ENCODE measurements around the gene KANK2. TPM values are rescaled to one million over a fixed set of nuclear protein-coding genes. Genes with fewer than 3 reads are reported as not detected.

KANK2 gene
- total and polyA plus RNA-seq, 2 of the 4 experiments (the other 2 are of a cell fraction), result 104 to 176 TPM

DNA sequence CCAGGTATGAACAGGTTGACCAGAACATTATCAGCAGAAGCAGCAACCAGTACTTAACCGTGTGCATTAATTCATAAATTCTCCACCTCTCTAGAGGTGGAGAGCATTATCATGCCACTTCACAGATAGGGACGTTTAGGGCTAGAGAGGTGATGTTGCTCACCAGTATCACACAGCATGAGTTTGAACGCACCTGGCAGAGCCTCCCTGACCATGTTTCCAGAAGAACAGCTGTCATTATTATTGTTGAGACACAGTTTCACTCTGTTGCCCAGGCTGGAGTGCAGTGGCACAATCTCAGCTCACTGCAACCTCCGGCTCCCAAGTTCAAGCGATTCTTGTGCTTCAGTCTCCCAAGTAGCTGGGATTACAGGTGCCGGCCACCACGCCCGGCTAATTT, 6.8 kb downstream of the KANK2 start:
- POLR2A ChIA-PET (ENCODE audit: unreplicated experiment), result no interaction called here
- no peak overlapping the region for H3K23ac ChIP-seq (ENCODE audit: low read depth, low read length)
- H3K27ac ChIP-seq (ENCODE audit: insufficient read depth, low read length), result peak overlapping the region; percentile 23; the same call in 1 of the 2 replicates
- ATAC-seq (ENCODE audit: low read depth), result no peak
- no peak overlapping the region for H3K9ac ChIP-seq (ENCODE audit: low read depth, low read length)
- H2BK120ac ChIP-seq (ENCODE audit: low read depth, low read length), result no peak overlapping the region
- CTCF ChIA-PET, result interaction anchor here (0.6 kb wide), 1 partner anchor 30 kb away, joined by 3 read pairs; no protein-coding TSS in a partner anchor
- H3K4me1 ChIP-seq (ENCODE audit: control insufficient read depth, insufficient read depth, low read length), result peaks cover 17% of the 10 kb centered on the region
- no peak overlapping the region for H2BK5ac ChIP-seq (ENCODE audit: low read depth, low read length, poor library complexity, severe bottlenecking)
- peak overlapping the region in 1 of 2 experiments; percentile 30; a peak in 2 of 4 replicates for H4K8ac ChIP-seq (ENCODE audit: low read depth in 2 of 2, low read length in 2 of 2)
- no peak for TF ChIP-seq RFX5 (IDR thresholded peaks at IDR 0.05; ENCODE audit: low read depth, low read length)
- TF ChIP-seq, protein P1, sequence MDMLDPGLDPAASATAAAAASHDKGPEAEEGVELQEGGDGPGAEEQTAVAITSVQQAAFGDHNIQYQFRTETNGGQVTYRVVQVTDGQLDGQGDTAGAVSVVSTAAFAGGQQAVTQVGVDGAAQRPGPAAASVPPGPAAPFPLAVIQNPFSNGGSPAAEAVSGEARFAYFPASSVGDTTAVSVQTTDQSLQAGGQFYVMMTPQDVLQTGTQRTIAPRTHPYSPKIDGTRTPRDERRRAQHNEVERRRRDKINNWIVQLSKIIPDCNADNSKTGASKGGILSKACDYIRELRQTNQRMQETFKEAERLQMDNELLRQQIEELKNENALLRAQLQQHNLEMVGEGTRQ (IDR thresholded peaks at IDR 0.05; ENCODE audit: low read depth, low read length), result no peak
- TF ChIP-seq, protein P2, sequence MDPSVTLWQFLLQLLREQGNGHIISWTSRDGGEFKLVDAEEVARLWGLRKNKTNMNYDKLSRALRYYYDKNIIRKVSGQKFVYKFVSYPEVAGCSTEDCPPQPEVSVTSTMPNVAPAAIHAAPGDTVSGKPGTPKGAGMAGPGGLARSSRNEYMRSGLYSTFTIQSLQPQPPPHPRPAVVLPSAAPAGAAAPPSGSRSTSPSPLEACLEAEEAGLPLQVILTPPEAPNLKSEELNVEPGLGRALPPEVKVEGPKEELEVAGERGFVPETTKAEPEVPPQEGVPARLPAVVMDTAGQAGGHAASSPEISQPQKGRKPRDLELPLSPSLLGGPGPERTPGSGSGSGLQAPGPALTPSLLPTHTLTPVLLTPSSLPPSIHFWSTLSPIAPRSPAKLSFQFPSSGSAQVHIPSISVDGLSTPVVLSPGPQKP (IDR thresholded peaks at IDR 0.05; ENCODE audit: borderline replicate concordance, low read depth, low read length), result no peak
- TF ChIP-seq SMC3 (IDR thresholded peaks at IDR 0.05; ENCODE audit: low read depth, low read length), result no peak
- no peak for TF ChIP-seq POLR2A (IDR thresholded peaks at IDR 0.05; ENCODE audit: low read depth, low read length)
- TF ChIP-seq MAFK (IDR thresholded peaks at IDR 0.05; ENCODE audit: low read depth, low read length), result no peak
- no peak for TF ChIP-seq RCOR1 (IDR thresholded peaks at IDR 0.05; ENCODE audit: insufficient replicate concordance, low read length)
- peaks cover 2% of the 10 kb centered on the region for H3K9me1 ChIP-seq (ENCODE audit: insufficient read depth, low read length)
- dilution Hi-C loops (cut with HindIII; ENCODE audit: low sequenced_read_pairs, unreplicated experiment), result no loop called here
- BruUV-seq (replicated peaks), result no TSS peak
- in situ Hi-C loops (cut with MboI; ENCODE audit: low sequenced_read_pairs), result no loop called here
- no peak overlapping the region for H2BK15ac ChIP-seq (ENCODE audit: low read depth, low read length)
- H3K36me3 ChIP-seq (ENCODE audit: control insufficient read depth, insufficient read depth, low read length), result peaks cover 72% of the 10 kb centered on the region
- H3K9me3 ChIP-seq (ENCODE audit: control insufficient read depth, insufficient read depth, low read length), result no peaks in the 10 kb centered on the region
- no peak overlapping the region for H3K4me2 ChIP-seq (ENCODE audit: low read depth, low read length)
- no peak overlapping the region for H4K91ac ChIP-seq (ENCODE audit: insufficient read depth, low read depth, low read length)
- H3K4me3 ChIP-seq (ENCODE audit: insufficient read depth, low read depth, low read length), result no peak overlapping the region
- DNase-seq, result no peak
- H2AK9ac ChIP-seq (replicated peaks; ENCODE audit: low read depth, low read length, poor library complexity), result peak overlapping the region; percentile 17
- no peak overlapping the region for H3K56ac ChIP-seq (ENCODE audit: extremely low read depth, insufficient read depth, low read length)
- no peak overlapping the region for H2BK20ac ChIP-seq (ENCODE audit: low read depth, low read length)
- 0 out of 2 replicates have a peak overlapping the region, but pooled peaks have one; percentile 41 for H3K14ac ChIP-seq (replicated peaks; ENCODE audit: low read depth, low read length)
- no peaks in the 10 kb centered on the region for H3K27me3 ChIP-seq (ENCODE audit: control insufficient read depth, insufficient read depth, low read length)
- H2AK5ac ChIP-seq (ENCODE audit: low read depth, low read length), result peak overlapping the region; percentile 79
- H4K5ac ChIP-seq (ENCODE audit: low read depth, low read length), result no peak overlapping the region
- intact Hi-C loops (cut with micrococcal nuclease), result no loop called here
- peaks cover 36% of the 10 kb centered on the region for H4K20me1 ChIP-seq (ENCODE audit: insufficient read depth, low read length)
- peaks cover 43 to 82% of the 10 kb centered on the region in 2 experiments for H3K79me1 ChIP-seq (ENCODE audit: low read depth in 1 of 2, low read length in 2 of 2)
- 83% methylated on average over 1 of the region's 8 CpGs; no CpG with 5 or more reads in 1 of the 2 experiments for WGBS, 2 experiments (ENCODE audit: extremely low coverage in 2 of 2, insufficient read length in 1 of 2)
- H3K18ac ChIP-seq (ENCODE audit: low read depth, low read length), result no peak overlapping the region
- H2AFZ ChIP-seq (replicated peaks; ENCODE audit: low read length, poor library complexity), result no peak overlapping the region
- peak overlapping the region; percentile 25; the same call in 1 of the 2 replicates for H3K4ac ChIP-seq (ENCODE audit: low read depth, low read length)

Data from IMR-90 (cell line).